Stimulated activated naive CD4-positive, alpha-beta T cell treated with Interleukin-2 at 50 U/mL for 16 hours (primary cell): Measurements from ENCODE around the gene MAGI1.
"Not testable (repeated sequence)": the region's sequence is repeated elsewhere in the genome, so short reads cannot be mapped to it uniquely, and the experiment has no call there.

ENCODE experiments used
- DNase-seq: peaks from one replicate; lab custom pipeline; 2025; lab: John Stamatoyannopoulos, UW

The MAGI1 gene

GRCh38 chr3:65749066-65749465 is 289.7 kb downstream of the MAGI1 start:
- no peak for DNase-seq

- no peak for DNase-seq
These were observed 290.4 kb downstream of the MAGI1 start for GRCh38 chr3:65748326-65748725.

GRCh38 chr3:65746848-65747247 is 291.9 kb downstream of the MAGI1 start:
- no peak for DNase-seq

GRCh38 chr3:65745306-65745705 is 293.4 kb downstream of the MAGI1 start:
- DNase-seq, result no peak

- no peak for DNase-seq
These were observed 295.8 kb downstream of the MAGI1 start for GRCh38 chr3:65742914-65743313.

DNA sequence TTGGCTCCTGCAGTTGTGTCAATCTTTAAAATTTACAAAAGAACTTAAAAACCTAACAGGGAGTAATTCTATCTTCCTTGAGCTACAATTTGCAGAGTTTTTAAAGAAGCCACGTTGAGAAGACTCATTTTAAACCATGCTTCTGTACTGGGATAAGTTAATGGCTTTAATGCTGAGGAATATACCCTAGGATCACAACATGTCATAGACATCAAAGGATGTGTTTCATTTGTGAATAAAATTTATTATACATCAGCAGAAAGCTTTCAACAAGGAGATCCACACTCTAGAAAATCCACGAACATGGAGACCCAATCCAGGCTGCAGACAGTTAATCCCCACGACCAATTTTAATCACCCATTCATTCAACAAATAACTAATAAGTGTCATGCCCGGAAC is 297.2 kb downstream of the MAGI1 start:
- DNase-seq, result no peak

GRCh38 chr3:65739901-65740541 is 298.7 kb downstream of the MAGI1 start:
- DNase-seq, result no peak

DNA sequence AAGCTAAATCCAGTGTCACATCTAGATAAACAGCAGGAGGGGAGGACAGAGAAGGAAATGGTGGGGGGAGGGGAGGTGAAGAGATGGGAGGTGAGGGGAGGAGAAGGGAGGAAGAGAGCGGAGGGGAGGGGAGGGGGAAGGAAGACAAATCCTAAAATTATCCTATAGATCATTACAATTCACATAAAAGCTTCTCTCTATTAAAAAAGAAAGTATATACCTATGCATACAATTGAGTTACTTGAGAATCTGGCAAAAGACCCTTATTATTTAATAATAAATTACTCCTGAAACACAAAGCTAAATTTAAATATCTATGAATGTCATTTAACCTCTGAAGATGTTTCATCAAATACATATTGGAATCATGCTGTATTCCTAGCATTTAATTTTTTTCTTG is 303.9 kb downstream of the MAGI1 start:
- DNase-seq, result no peak

DNA sequence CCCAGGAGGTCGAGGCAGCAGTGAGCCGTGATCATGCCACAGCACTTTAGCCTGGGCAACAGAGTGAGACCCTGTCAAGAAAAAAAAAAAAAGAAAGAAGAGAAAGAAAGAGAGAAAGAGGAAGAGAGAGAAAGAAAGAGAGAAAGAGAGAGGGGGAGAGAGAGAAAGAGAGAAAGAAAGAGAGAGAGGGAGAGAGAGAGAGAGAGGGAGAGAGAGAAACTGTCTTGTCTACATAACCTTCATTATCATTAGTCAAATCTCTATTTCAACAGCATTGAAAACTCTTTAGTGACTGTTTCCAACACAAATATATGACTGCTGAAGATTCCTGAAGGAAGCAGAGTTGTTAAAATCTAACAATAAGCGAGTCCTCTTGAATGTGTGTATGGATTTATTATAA is 304.3 kb downstream of the MAGI1 start:
- DNase-seq, result no peak

- DNase-seq, result no peak
These were observed 305.3 kb downstream of the MAGI1 start for GRCh38 chr3:65733459-65733858.

DNA sequence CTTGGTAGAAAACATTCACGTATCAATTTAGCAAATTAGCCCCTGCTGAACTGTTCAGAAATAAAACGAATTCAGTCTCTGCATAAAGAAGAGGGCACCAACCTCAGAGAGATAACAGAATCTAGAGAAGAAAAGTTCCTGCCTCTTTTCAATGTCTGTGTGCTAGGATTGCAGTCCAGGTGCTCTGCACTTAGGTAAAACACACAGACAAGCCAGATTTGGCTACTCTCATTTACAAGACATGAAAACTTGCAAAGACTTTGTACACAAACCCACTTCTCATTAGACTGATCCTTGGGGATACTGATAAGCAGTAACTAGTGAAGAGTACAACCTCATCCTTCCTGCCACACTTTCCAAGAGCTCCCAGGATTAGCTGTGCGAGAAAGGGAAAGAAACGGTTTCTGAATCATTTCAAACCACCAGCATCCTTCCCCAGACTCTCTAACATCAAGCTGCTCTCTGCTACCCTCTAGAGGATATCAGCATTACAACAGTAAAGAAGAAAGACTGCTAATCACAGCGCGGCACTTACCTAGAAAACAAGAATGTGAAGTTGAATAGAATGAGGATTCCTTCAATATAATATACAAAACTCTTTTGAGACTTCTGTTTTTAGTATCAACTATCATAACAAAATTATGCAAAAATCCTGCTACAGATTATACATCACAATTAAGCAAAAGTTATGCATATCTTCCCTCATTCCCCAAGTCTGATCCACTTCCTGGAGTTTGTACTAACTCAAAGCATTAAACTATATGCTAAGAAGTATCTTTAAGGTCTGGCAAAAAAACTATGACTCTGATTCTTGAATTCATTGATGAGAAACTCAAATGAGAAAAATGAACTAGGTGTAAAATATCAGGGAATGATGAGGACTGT is 306.4 kb downstream of the MAGI1 start:
- no peak for DNase-seq

DNA sequence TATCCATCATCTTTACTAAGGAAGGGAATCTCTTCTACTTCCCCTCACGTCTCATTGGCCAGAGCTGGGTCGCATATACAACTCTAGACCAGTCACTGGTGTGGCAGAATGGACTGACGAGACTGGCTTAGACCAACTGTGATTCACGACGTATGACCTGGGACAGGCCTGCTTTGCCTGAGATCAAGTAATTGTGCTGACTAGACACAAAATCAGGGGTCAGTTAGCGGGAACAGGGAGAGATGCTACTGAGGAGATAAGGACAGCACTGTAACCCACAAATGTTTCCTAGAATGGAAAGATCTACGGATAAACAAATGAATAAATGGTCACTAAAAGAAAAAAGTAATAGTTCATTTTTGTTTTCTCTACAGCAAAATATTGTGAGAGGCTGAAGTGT is 308.3 kb downstream of the MAGI1 start:
- no peak for DNase-seq

DNA sequence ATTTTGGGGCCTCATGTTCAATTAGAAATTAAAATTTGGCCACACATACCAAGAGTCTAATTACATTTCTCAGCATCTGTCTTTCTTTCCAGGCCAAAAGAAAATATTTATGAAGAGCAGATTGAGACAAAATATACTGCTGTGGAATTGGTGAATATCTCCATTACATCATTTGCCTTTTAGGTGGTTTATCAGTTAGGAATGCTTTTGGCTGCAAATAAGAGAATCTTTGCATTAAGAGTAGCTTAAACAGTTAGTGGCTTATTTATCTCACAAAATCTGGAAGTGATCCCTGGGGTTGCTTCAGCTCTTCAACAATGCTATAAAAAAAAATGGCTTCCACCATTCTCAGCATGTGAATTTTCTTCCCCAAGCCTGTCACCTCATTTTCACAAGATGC is 308.7 kb downstream of the MAGI1 start:
- no peak for DNase-seq

GRCh38 chr3:65729555-65729954 is 309.2 kb downstream of the MAGI1 start:
- DNase-seq, result no peak

DNA sequence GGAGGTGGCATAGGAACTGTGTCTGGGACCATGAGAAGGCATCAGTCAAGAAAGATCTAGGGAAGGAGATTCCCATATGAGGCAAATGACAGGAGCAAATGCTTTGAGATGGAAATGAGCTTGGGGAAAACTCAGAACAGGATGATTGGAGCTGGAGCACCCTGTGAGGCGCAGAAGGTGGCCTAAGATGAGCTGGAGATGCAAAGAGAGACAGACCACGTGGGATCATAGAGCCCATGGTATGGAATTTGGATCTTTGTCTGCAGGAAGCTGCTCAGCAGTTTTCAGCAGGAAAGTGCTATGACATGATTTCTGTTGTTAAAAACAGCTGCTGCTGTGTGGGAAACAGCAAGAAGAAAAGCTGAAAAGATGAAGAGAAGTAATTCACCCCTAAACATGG is 310.6 kb downstream of the MAGI1 start:
- no peak for DNase-seq

- DNase-seq, result no peak
These were observed 314.7 kb downstream of the MAGI1 start for GRCh38 chr3:65723985-65724384.

- DNase-seq, result no peak
These were observed 315.7 kb downstream of the MAGI1 start for GRCh38 chr3:65723011-65723410.

- DNase-seq, result no peak
These were observed 317.6 kb downstream of the MAGI1 start for GRCh38 chr3:65720989-65721737.

DNA sequence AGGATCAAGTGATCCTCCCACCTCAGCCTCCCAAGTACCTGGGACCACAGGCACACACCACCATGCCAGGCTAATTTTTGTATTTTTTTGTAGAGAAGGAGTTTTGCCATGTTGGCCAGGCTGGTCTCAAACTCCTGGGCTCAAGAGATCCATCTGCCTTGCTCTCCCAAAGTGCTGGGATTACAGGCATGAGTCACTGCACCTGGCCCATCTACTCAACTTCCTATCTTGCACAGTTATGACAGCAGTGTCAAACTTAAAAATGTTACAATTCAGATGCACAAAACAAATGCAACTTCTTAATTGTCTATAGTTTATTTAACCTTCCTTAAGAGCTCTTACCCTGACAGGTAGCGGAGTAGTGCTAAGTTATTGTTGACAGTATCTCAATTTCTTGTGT is 319.1 kb downstream of the MAGI1 start:
- DNase-seq, result not testable (repeated sequence)

- DNase-seq, result no peak
These were observed 320.9 kb downstream of the MAGI1 start for GRCh38 chr3:65717676-65718346.

DNA sequence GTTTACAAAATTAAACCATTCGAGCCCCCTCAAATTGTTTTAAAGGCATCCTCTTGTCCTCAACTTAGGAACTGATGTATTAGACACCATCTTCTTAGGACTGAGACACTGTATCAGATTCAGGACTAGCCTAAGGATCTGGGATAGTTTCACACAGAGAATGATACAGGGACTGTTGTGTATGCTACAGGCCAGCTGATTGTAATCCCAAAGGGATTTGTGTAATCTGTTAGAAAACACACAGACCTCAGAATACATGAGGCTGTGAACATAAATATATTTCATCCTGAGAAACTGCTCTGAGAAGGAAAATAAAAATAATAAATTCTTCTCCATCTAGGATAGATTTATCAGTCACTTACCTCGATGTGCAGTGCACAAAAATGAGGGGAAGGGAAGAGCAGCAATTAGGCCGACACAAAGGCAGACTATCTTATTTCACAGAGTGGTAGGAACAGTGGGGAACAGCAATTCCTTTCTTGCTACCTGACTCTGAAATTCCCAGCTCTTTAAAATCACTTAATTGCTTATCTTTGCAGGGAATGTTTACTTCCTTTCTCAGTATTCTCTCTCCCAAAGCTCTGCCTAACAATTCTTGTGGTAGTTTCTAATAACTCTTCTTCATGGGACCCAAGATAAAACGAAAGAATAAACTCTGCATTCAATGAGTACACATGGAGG is 322.5 kb downstream of the MAGI1 start:
- DNase-seq, result no peak

GRCh38 chr3:65714134-65714533 is 324.6 kb downstream of the MAGI1 start:
- no peak for DNase-seq
